GM11168 (cell line): ENCODE results near the gene ARHGEF11.

Experiments used
- in situ Hi-C: fragments of 300-500 bp; cut with MboI; formaldehyde crosslinking; loops from one replicate; pipeline ENCODE4 v1.12.0; 2022; ENCODE audit warnings: low sequenced_read_pairs; ENCODE audit not compliant: unreplicated experiment

Gene ARHGEF11

DNA sequence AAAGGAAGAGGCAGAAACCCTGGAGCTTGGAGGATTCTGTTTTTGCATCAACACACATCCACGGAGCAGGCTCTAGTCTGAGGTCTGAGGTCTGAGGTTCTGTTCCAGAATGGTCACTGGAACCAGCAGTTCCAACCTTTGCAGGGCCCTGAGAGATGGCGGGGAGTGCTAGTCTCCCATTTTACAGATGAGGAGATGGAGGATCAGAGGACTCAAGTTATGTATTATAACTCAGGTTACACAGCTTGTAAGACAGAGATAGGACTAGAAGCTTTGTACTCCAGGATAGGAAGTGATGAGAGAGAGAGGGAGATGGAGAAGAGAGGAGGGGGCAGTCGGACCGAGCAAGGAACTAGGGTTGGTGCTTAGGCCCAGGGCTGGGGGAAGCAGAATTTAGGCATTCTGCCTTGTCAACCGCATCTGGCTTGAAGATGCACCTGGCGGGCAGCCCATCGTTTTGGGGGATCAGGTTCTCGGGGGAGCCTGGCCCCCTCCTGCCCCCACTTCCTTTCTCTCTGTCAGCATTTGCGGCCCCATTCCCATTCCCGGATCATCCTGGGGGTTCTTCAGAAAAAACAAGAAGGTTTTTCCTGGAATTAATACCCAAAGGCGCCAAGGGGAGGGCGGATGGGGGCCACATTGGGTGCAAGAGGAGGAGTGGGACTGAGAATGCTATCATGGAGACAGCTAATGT lies 146.4 kb downstream of the ARHGEF11 start:
- in situ Hi-C loops, result no loop called here

DNA sequence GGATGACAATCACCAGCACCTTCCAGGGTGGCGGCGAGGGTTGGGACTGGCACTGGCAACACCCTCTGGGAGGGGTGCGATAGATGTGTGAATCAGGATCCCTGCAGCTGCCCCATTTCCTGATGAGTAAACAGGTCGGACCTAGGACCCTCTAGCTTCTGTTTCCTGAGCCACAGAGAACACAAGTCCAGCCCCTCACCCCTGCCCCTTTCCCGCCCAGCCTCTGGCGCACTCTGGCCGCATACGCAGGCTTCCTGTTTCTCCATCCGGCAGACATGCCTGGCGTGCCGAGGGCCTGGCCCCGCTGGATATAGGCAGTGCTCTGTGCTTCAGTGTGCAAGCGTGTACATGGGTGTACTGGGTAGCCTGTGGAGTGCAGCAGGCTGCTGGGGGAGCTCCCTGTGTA lies 147.4 kb downstream of the ARHGEF11 start:
- in situ Hi-C loops, result no loop called here

DNA sequence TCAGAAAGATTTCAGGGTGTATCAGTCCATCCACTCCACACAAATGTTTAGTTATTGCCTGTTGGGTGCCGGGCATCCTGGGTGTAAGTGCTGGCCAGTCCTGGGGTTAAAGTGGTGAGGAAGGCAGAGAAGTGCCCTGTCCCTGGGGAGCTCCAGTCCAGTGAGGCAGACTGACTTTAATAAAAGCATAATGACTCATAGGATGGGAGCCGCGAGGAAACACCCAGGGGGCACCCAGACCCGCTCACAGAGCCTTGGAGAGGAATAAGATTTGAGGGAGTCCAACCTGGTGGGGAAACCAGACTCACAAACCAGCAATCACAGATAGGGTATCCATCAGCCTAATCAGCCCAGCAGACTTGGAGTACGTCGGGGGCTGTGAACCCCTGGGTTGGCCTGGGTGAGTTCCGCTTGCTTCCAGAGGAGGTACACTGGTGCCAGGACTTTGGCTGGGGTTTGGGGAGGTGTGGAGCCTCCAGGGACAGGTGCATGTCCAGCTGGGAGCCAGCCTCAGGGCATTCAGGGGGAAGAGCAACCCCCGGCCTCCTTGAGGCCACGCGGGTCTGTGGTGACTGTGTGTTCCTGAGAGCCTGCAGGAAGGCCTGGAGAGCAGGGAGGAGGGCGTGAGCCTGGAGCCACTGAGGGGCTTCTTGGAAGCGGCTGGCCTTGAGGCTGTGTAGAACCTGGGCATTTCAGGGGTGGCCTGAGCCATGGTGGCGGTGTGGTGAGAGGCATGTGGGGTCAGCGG lies 148.3 kb downstream of the ARHGEF11 start:
- in situ Hi-C loops, result no loop called here

DNA sequence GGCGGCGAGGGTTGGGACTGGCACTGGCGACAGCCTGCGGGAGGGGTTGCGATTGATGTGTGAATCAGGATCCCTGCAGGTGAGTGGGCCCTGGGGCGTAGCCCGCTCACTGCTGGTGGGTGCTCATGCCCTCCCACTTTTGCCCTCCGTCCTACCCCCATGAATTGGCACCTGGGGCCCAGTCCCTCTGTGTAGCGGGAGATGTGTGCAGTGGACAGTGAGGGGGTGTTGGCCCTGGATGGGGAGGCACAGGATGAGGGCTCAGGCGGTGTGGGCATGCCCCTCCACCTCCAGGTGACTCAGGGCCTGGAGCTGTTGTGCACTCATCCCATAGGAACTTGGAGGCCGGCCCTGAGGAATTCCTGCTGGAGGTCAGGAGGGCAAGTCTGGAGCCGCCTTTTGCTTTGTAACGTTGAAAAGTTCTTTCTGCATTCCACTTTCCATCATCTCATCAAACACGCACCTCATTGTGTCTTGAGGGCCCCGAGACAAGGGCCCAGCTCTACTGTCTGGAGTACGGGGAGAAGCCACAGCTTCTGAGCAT lies 149.0 kb downstream of the ARHGEF11 start:
- in situ Hi-C loops, result no loop called here

GRCh38 chr1:156895927-156896326 lies 149.6 kb downstream of the ARHGEF11 start:
- in situ Hi-C loops, result no loop called here

GRCh38 chr1:156895455-156895812 lies 150.1 kb downstream of the ARHGEF11 start:
- in situ Hi-C loops, result no loop called here

- in situ Hi-C loops, result no loop called here
Measured at GRCh38 chr1:156894711-156895454, 150.7 kb downstream of the ARHGEF11 start.

- in situ Hi-C loops, result no loop called here
Measured at GRCh38 chr1:156894001-156894400, 151.5 kb downstream of the ARHGEF11 start.

DNA sequence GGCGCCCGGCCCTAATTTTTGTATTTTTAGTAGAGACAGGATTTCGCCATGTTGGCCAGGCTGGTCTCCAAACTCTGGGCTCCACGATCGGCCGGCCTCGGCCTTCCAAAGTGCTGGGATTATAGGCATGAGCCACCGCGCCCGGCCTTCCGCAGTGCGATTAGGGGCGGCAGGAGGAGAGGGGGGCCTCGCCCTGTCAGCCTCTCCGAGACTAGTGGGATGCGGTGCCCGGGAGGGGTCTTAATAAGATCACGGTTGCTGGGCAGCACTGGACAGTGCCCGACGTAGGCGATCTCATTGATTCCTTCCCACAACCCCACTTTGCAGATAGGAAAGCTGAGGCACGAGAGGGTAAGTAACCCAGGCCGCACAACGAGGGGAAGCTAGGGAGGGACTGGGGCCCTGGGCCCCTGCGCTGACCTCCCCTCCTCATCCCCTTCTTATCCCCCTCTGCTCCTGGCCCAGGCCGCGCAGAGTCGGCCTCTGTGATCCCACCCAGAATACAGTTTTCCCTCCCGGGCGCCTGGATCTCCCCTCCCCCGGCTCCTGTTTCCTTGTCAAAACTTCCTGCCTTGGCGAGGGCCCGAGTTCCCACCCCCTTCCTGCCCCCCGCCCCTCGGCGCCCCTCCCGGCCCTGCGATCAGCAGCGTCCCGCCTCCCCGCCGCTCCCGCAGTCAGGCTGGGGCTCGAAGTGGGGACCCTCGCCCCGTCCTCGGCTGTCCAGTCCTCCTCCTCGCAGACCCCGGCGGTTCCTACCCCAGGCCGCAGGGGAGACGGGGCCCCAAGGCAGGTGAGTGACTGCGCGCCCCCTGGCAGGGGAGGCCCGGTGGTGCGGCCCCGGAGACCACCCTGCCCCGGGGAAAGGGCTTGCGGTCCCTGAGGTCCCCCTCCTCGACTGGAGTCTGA lies 152.2 kb downstream of the ARHGEF11 start, which contains the start of gene PEAR1:
PEAR1 (plus strand) TSS at position 671 of the 906 bp plus-strand sequence. CDS start 10,209 bp downstream, outside the sequence.
- in situ Hi-C loops, result no loop called here

DNA sequence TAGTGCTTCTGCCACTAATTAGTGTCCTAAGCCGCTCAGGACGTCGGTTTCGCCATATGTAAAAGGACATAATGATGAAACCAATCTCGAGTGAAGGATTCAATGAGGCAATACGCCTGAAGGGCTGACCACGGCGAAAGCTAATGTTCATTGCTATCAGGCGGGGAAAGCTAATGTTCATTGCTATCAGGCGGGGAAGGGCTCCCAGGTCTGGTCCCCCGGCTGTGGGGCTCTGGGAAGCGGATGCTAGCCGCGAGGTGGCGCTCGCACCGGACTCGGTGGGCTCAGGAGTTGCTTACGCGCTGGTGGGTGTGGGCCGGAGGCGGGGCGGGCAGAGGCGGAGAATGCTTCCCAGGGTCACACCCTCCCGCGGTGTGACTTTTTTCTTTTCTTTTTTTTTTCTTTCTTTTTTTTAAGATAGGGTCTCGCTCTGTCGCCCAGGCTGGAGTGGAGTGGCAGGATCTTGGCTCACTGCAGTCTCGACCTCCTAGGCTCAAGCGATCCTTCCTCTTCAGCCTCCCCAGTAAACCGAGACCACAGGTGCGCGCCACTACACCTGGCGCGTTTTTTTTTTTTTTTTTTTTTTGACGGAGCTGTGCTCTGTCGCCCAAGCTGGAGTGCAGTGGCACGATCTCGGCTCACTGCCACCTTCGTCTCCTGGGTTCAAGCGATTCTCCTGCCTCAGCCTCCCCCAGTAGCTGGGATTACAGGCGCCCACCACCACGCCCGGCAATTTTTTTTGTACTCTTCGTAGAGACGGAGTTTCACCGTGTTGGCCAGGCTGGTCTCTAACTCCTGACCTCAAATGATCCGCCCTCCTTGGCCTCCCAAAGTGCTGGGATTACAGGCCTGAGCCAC lies 153.1 kb downstream of the ARHGEF11 start:
- in situ Hi-C loops, result no loop called here

DNA sequence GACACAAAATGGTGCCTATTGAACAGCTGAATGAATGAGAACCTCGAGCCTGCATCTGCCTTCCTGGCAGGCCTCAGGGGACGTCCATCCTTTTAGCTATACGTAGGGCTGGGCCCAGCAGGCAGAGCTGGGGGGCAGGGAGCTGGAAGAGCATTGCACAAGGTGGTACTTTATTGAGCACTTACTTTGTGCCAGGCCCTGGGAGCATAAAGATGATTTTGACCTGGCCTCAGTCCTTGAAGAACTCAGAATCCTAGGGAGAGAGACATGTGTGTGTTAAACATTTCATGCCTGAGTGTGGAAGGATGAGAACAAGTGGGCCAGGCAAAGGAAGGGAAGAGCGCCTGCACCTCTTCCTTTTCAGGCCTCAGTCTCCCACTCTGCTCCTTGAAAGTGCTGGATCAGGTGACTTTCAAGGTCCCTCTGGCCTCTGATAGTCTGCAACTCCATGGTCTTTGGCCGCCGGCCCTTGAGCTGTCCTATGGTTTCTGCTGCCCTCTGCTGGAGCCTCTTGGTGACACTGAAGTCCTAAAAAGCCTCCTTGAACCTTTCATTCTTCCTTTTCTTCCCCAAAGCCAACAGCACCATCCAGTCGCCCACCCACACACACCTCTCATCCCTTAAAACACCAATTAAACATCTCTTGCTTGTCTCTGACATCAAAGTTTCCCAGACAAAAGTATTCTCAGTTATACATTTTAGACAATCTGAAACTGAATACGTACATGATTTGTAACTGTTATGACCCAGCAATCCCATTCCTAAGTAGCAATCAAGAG lies 155.6 kb downstream of the ARHGEF11 start:
- in situ Hi-C loops, result no loop called here

DNA sequence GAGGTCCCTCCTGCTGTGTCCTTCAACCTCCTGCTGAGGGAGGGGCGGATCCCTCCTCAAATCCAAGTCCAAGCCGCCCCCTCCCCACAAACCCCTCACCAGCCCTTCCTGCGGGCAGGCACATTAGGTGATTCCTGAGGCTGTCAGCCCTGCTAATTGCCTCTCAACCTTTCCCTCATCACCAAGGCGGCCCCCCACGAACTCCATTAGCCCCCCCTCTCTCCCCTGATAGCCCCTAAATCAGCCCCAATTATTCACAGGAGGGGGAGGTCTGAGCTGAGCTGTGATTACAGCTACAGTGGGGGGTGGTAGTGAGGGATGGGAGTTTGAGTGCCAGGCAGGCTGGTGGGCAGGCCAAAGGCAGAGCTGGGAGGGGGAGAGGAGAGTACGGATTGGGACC lies 157.8 kb downstream of the ARHGEF11 start:
- in situ Hi-C loops, result no loop called here

GRCh38 chr1:156887317-156887716 lies 158.2 kb downstream of the ARHGEF11 start:
- in situ Hi-C loops, result no loop called here

DNA sequence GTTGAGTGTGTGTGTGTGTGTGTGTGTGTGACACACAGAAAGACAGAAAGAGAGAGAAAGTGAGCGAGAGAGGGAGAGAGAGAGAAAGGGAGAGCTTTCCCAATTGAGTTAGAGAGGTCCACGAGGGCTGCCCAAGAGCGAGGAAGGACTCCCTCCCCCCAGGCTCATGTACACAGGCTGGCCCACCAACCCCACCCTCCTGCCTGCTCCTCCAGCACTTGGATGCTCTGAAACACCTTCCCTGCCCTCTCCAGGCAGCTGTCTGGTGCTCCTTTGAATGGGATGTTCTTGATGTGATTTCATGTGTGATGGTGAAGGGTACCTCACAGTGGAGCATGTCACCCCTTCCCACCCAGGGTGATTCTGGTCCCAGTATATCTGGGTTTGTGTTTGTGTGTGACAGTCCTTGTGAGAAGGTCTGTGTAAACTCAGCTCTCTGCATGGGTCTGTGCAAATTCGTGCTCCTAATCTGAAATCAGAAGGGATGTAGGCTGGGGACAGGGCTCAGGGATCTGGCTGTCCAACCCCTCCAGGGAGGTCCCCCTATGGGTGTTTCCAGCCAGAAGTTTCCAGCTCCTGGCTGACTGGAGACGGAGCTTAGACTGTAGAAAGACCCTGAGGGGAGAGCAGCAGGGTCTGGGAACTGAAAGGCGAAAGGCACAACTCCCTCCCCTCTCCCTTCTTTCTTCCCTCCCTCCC lies 158.8 kb downstream of the ARHGEF11 start:
- in situ Hi-C loops, result no loop called here

GRCh38 chr1:156885880-156886355 lies 159.6 kb downstream of the ARHGEF11 start:
- in situ Hi-C loops, result no loop called here

- in situ Hi-C loops, result no loop called here
Measured at GRCh38 chr1:156885314-156885713, 160.2 kb downstream of the ARHGEF11 start.
